ENCODE measurements around the gene FYB1.

DNA sequence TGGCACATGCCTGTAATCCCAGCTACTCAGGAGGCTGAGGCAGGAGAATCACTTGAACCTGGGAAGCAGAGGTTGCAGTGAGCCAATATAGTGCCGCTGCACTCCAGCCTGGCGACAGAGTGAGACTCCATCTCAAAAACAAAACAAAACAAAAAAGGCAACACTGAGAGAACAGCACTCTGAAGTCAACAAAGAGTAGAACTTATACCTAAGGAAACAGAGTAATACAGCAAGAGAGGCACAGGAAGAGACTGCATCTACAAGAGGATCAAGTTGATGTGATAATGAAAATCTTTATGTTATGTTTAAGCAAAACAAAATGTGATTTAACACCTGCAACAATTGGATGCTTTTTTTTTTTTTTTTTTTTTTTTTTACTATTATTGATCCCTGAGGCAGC, 33.1 kb downstream of the FYB1 start:
- TF ChIP-seq EZH2 (IDR thresholded peaks at IDR 0.05; ENCODE audit: borderline replicate concordance, low read length) (no peak), CTCF (conservative IDR thresholded peaks at IDR 0.05 in 1 of 2, IDR thresholded peaks at IDR 0.05 in 1 of 2; ENCODE audit: extremely low read depth in 1 of 2, insufficient read depth in 1 of 2, low read depth in 1 of 2, low read length in 2 of 2) (no peak)
